Cerebellar cortex (tissue), 1 donor: ENCODE data around the gene THRB.
"Not testable (repeated sequence)": the region's sequence is repeated elsewhere in the genome, so short reads cannot be mapped to it uniquely, and the experiment has no call there.

ENCODE experiments used
- DNase-seq: peaks from one replicate; pipeline ENCODE4 v3.0.0-alpha.2; 2015; ENCODE audit warnings: low spot score

The THRB gene

GRCh38 chr3:24450160-24450907 is 44.3 kb downstream of the THRB start:
- DNase-seq = no peak

GRCh38 chr3:24447836-24448235 is 46.8 kb downstream of the THRB start:
- DNase-seq = no peak

GRCh38 chr3:24446032-24446431 is 48.6 kb downstream of the THRB start:
- no peak for DNase-seq

- DNase-seq = no peak
These were observed 51.2 kb downstream of the THRB start for GRCh38 chr3:24443476-24443875.

- no peak for DNase-seq
These were observed 53.7 kb downstream of the THRB start for GRCh38 chr3:24440760-24441464.

GRCh38 chr3:24439021-24439420 is 55.6 kb downstream of the THRB start:
- no peak for DNase-seq

- DNase-seq = no peak
These were observed 57.3 kb downstream of the THRB start for GRCh38 chr3:24437326-24437725.

GRCh38 chr3:24435584-24435983 is 59.1 kb downstream of the THRB start:
- no peak for DNase-seq

- DNase-seq = no peak
These were observed 60.0 kb downstream of the THRB start for GRCh38 chr3:24434651-24435050.

- DNase-seq = no peak
These were observed 60.6 kb downstream of the THRB start for GRCh38 chr3:24433838-24434591.

- DNase-seq = no peak
These were observed 61.7 kb downstream of the THRB start for GRCh38 chr3:24432989-24433388.

- no peak for DNase-seq
These were observed 66.2 kb downstream of the THRB start for GRCh38 chr3:24428481-24428880.

- DNase-seq = no peak
These were observed 67.8 kb downstream of the THRB start for GRCh38 chr3:24426896-24427295.

- DNase-seq = not testable (repeated sequence)
These were observed 73.8 kb downstream of the THRB start for GRCh38 chr3:24420829-24421228.

- no peak for DNase-seq
These were observed 74.4 kb downstream of the THRB start for GRCh38 chr3:24420224-24420623.

- DNase-seq = no peak
These were observed 75.4 kb downstream of the THRB start for GRCh38 chr3:24419067-24419791.

- DNase-seq = no peak
These were observed 76.9 kb downstream of the THRB start for GRCh38 chr3:24417730-24418129.

- DNase-seq = no peak
These were observed 78.4 kb downstream of the THRB start for GRCh38 chr3:24416224-24416623.

GRCh38 chr3:24415824-24416223 is 78.8 kb downstream of the THRB start:
- no peak for DNase-seq

- not testable (repeated sequence) for DNase-seq
These were observed 81.0 kb downstream of the THRB start for GRCh38 chr3:24413662-24414061.

GRCh38 chr3:24410860-24411259 is 83.8 kb downstream of the THRB start:
- no peak for DNase-seq

- no peak for DNase-seq
These were observed 86.5 kb downstream of the THRB start for GRCh38 chr3:24407980-24408680.
